Pancreas (tissue), 10 donors: ENCODE results near the gene ZNF491. TPM values are rescaled to one million over a fixed set of nuclear protein-coding genes. Genes with fewer than 3 reads are reported as not detected.

ENCODE experiments used
- ATAC-seq, 4 donors: fragments of 200-7000 bp; cut with Tn5 transposase; one replicate each; pipeline versions ENCODE4 v1.8.0 to v1.9.1; 2020; ENCODE audit warnings: mild to moderate bottlenecking in 4 of 4, moderate library complexity in 4 of 4
- DNase-seq, 6 donors: peaks; one replicate each; pipeline ENCODE4 v3.0.0-alpha.2; 2020
- FAIRE-seq: peaks from 2 replicates; lab custom pipeline; 2012; peaks lifted over from hg19 to GRCh38; lab: Jason Lieb, UNC
- H3K27ac ChIP-seq, 4 donors: fragments of 200-600 bp; sonication (generic); 1 replicate in 3 of 4; 2 replicates in 1 of 4; pipeline versions ENCODE4 v1.5.0 to v1.8.0; 2020
- H3K27me3 ChIP-seq, 4 donors: fragments of 200-600 bp; one replicate each; pipeline ENCODE4 v1.8.0; 2021
- H3K36me3 ChIP-seq, 3 donors: fragments of 200-600 bp; sonication (generic) in 1 of 3; one replicate each; pipeline versions ENCODE4 v1.5.0 to v1.8.0; 2020 to 2021
- H3K4me1 ChIP-seq, 3 donors: fragments of 200-600 bp; one replicate each; pipeline ENCODE4 v1.8.0; 2021
- H3K4me3 ChIP-seq, 4 donors: fragments of 200-600 bp; sonication (generic) in 2 of 4; one replicate each; pipeline versions ENCODE4 v1.5.0 to v1.8.0; 2020 to 2021
- H3K9me3 ChIP-seq, 4 donors: fragments of 200-600 bp; one replicate each; pipeline ENCODE4 v1.8.0; 2021
- WGBS, 2 donors: extraction: QIAGEN DNeasy Blood & Tissue Kit; methylation state at CpG; one replicate each; pipeline ENCODE4 v1.1.7; 2013; 5-methylcytosine and 5-hydroxymethylcytosine counted together
- intact Hi-C, 3 donors: fragments of 100-400 bp; cut with DNase I; formaldehyde crosslinking; loops; one replicate each; pipeline versions ENCODE4 v1.11.1 to v1.14.2; 2022
- polyA plus RNA-seq, 2 donors: library from polyadenylated mRNA; stranded (reverse); fragments of 200-250 nt; gene quantifications; one replicate each; pipeline ENCODE4 v1.2.3, GENCODE V29; 2013
- total RNA-seq, 6 donors: library from RNA; stranded (reverse); fragmentation: NEBNext Ultra II Directional in 4 of 6; extraction: Animal tissue kit (Norgen Biotek cat#: 25700) in 4 of 6; gene quantifications; one replicate each; pipeline versions ENCODE4 v1.2.1 to v1.2.4, GENCODE V29; 2021 to 2023
- TF ChIP-seq, protein P1 (sequence below), 4 donors: fragments of 200-600 bp; sonication (generic) in 3 of 4; IDR thresholded peaks; one replicate each; pipeline versions ENCODE4 v1.5.0 to v1.8.0; 2021; ENCODE audit warnings: antibody characterized with exemption in 4 of 4
- donor health status: healthy with polysubstance abuse.
- donor health status: DM: no; HTN: no; CAD: no; lungs with moderate emphysema.
- donor health status: DM: no; HTN: no; CAD: no.
- donor health status: control.
- donor health status: control.
- donor health status: Bipolar disorder and iron deficiency.
- donor health status: DM: yes; HTN: yes; CAD: no.
- donor health status: DM: no; HTN: no; CAD: no.
- donor health status: DM: no; HTN: no; CAD: no.
- donor health status: DM: yes; HTN: yes; CAD: no.

The ZNF491 gene
- total and polyA plus RNA-seq, 8 donors: 0.95 to 3.3 (median 1.2) TPM

- H3K4me1 ChIP-seq: no peaks in the 10 kb centered on the region
- DNase-seq (no peak), FAIRE-seq (no peak), ATAC-seq (no peak)
- H3K27me3 ChIP-seq: no peaks in the 10 kb centered on the region
- H3K27ac ChIP-seq: no peak overlapping the region
- intact Hi-C loops: no loop called here
- 71 to 81% methylated on average over 3 of the region's 3 CpGs for WGBS, 2 donors
- no peak overlapping the region for H3K4me3 ChIP-seq
- peaks cover 0 to 9% (median 0%) of the 10 kb centered on the region in 4 donors for H3K9me3 ChIP-seq
- TF ChIP-seq, protein P1, sequence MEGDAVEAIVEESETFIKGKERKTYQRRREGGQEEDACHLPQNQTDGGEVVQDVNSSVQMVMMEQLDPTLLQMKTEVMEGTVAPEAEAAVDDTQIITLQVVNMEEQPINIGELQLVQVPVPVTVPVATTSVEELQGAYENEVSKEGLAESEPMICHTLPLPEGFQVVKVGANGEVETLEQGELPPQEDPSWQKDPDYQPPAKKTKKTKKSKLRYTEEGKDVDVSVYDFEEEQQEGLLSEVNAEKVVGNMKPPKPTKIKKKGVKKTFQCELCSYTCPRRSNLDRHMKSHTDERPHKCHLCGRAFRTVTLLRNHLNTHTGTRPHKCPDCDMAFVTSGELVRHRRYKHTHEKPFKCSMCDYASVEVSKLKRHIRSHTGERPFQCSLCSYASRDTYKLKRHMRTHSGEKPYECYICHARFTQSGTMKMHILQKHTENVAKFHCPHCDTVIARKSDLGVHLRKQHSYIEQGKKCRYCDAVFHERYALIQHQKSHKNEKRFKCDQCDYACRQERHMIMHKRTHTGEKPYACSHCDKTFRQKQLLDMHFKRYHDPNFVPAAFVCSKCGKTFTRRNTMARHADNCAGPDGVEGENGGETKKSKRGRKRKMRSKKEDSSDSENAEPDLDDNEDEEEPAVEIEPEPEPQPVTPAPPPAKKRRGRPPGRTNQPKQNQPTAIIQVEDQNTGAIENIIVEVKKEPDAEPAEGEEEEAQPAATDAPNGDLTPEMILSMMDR (IDR thresholded peaks at IDR 0.05): no peak
- peaks cover 0 to 3% (median 0%) of the 10 kb centered on the region in 3 donors for H3K36me3 ChIP-seq
Observed at GRCh38 chr19:11787536-11787935, 10.8 kb upstream of the ZNF491 start.

DNA sequence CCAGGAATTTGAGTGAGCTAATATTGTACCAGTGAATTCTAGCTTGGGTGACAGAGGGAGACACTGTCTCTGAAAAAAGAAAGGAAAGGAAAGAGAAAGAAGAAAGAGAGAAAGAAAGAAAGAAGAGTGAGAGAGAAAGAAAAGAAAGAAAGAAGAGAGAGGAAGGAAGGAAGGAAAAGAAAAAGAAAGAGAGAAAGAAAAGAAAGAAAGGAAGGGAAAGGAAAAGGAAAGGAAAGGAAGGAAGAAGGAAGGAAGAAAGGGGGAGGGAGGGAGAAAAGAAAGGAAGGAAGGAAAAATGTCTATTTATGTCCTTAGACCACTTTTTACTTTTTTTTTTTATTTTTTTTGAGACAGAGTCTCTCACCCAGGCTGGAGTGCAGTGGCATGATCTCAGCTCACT lies 5.4 kb upstream of the ZNF491 start:
- H3K9me3 ChIP-seq: no peaks in the 10 kb centered on the region
- ATAC-seq: no peak
- TF ChIP-seq, protein P1 (IDR thresholded peaks at IDR 0.05): no peak
- no peaks in the 10 kb centered on the region for H3K36me3 ChIP-seq
- H3K4me1 ChIP-seq: peaks cover 0 to 4% (median 3%) of the 10 kb centered on the region in 3 donors
- H3K27ac ChIP-seq: no peak overlapping the region
- FAIRE-seq: no peak
- no peak overlapping the region for H3K4me3 ChIP-seq
- intact Hi-C loops: loop anchor here in 1 of 3 donors (10.0 kb wide), 1 partner anchor 202 kb away; no protein-coding TSS in a partner anchor
- no peak for DNase-seq
- H3K27me3 ChIP-seq: no peaks in the 10 kb centered on the region

DNA sequence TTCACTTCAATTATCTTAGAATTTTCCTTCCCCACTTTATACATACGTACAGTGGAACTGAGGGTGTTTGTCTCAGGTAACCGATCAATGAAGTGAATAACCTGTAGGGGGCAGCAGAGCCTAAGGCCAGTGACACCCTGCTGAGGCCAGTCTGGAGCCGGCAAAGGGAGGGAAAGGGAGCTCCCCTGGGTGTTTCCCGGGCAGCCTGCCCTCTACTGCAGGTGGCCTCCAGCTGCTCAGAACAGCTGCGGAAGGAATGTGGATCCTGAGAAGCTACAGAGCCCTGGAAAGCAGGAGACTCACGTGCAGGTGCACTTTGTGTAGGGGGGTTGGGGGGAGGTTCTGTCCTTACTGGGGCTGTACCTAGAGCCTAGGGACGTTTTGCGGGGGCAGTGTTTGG lies 832 bp upstream of the ZNF491 start:
- Histone ChIP-seq H3K9me3 (no peaks in the 10 kb centered on the region), H3K4me3 (peak overlapping the region in 1 of 4 donors; percentile 86), H3K27ac (peak overlapping the region; percentile 86 to 89 (median 86)), H3K27me3 (no peaks in the 10 kb centered on the region), H3K4me1 (peaks cover 0 to 6% (median 6%) of the 10 kb centered on the region in 3 donors), H3K36me3 (no peaks in the 10 kb centered on the region)
- intact Hi-C loops: loop anchor here in 1 of 3 donors (10.0 kb wide), 1 partner anchor 197 kb away; no protein-coding TSS in a partner anchor
- ATAC-seq (peak; percentile 93 to 98 (median 93)), DNase-seq (peak; percentile 84 to 97 (median 94)), FAIRE-seq (peak; percentile 70)
- TF ChIP-seq, protein P1 (IDR thresholded peaks at IDR 0.05): peak; percentile 76 to 90 (median 85)
- WGBS, 2 donors: 0 to 2% methylated on average over 8 of the region's 8 CpGs

DNA sequence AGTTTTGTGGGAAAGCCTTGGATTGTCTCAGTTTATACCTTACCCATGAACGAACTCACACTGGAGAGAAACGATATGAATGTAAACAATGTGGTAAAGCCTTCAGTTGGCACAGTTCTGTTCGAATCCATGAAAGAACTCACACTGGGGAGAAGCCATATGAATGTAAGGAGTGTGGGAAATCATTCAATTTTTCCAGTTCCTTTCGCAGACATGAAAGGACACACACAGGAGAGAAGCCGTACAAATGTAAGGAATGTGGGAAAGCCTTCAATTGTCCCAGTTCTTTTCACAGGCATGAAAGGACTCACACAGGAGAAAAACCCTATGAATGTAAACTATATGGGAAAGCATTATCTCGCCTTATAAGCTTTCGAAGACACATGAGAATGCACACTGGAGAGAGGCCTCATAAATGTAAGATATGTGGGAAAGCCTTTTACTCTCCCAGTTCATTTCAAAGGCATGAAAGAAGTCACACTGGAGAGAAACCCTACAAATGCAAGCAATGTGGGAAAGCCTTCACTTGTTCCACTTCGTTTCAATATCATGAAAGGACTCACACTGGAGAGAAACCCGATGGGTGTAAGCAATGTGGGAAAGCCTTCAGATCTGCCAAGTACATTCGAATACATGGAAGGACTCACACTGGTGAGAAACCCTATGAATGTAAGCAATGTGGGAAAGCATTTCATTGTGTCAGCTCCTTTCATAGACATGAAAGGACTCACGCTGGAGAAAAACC lies 8.2 kb downstream of the ZNF491 start:
- FAIRE-seq: no peak
- no peaks in the 10 kb centered on the region for H3K9me3 ChIP-seq
- no peak overlapping the region for H3K4me3 ChIP-seq
- no peak for ATAC-seq
- H3K27ac ChIP-seq: no peak overlapping the region
- intact Hi-C loops: no loop called here
- TF ChIP-seq, protein P1 (IDR thresholded peaks at IDR 0.05): no peak
- DNase-seq: no peak
- no peaks in the 10 kb centered on the region for H3K4me1 ChIP-seq
- H3K36me3 ChIP-seq: no peaks in the 10 kb centered on the region
- no peaks in the 10 kb centered on the region for H3K27me3 ChIP-seq
- WGBS, 2 donors: 93 to 97% methylated on average over 11 of the region's 11 CpGs

DNA sequence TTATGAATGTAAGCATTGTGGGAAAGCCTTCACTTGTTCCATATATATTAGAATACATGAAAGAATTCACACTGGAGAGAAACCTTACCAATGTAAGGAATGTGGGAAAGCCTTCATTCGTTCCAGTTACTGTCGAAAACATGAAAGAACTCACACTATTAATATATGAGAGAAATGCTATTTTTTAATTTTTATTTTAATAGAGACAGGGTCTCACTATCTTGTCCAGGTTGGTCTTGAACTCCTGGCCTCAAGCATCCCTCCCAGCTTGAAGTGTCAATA lies 8.7 kb downstream of the ZNF491 start:
- H3K4me1 ChIP-seq: no peaks in the 10 kb centered on the region
- ATAC-seq (no peak), DNase-seq (no peak), FAIRE-seq (no peak)
- H3K27me3 ChIP-seq: no peaks in the 10 kb centered on the region
- intact Hi-C loops: no loop called here
- no peak overlapping the region for H3K4me3 ChIP-seq
- TF ChIP-seq, protein P1 (IDR thresholded peaks at IDR 0.05): no peak
- H3K36me3 ChIP-seq: no peaks in the 10 kb centered on the region
- 94 to 97% methylated on average over 2 of the region's 2 CpGs for WGBS, 2 donors
- H3K9me3 ChIP-seq: no peaks in the 10 kb centered on the region
- H3K27ac ChIP-seq: no peak overlapping the region
